ENCODE measurements around the gene ADAMTS16. TPM values are rescaled to one million over a fixed set of nuclear protein-coding genes. Genes with fewer than 3 reads are reported as not detected.

ADAMTS16 gene
- total RNA-seq, 1 experiment from 2014 or later = not detected

DNA sequence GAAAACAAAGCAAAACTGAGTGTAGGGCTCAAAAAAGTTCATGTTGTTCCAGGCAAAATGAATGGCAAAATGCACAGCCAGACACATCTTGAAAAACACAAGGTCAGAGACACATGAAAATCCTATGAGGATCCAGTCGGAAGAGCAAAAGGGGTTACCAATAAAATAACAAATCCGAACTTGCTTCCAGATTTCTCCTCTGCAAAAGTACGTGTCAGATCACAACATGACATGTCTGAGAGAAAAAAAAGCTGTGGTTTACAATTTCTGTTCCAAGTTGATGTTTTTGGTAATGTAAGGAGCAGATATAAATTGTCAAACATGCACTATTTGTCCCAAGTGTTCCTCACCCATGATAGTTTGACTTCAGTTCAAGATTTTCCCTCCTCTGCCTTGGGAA, 15.9 kb upstream of the ADAMTS16 start:
- Mint-ChIP-seq H3K4me3 (ENCODE audit: low read depth, unreplicated experiment) (no peak overlapping the region), H3K36me3 (ENCODE audit: insufficient read depth, unreplicated experiment) (no peaks in the 10 kb centered on the region), H3K27me3 (ENCODE audit: unreplicated experiment) (no peaks in the 10 kb centered on the region), H3K4me1 (ENCODE audit: low read depth, unreplicated experiment) (no peaks in the 10 kb centered on the region), H3K9me3 (ENCODE audit: low read depth, unreplicated experiment) (peaks cover 16% of the 10 kb centered on the region), H3K27ac (ENCODE audit: unreplicated experiment) (no peak overlapping the region)
- CTCF ChIA-PET = no interaction called here
- no peak for DNase-seq
- intact Hi-C loops (cut with micrococcal nuclease; ENCODE audit: unreplicated experiment) = no loop called here
- TF ChIP-seq, protein P1, sequence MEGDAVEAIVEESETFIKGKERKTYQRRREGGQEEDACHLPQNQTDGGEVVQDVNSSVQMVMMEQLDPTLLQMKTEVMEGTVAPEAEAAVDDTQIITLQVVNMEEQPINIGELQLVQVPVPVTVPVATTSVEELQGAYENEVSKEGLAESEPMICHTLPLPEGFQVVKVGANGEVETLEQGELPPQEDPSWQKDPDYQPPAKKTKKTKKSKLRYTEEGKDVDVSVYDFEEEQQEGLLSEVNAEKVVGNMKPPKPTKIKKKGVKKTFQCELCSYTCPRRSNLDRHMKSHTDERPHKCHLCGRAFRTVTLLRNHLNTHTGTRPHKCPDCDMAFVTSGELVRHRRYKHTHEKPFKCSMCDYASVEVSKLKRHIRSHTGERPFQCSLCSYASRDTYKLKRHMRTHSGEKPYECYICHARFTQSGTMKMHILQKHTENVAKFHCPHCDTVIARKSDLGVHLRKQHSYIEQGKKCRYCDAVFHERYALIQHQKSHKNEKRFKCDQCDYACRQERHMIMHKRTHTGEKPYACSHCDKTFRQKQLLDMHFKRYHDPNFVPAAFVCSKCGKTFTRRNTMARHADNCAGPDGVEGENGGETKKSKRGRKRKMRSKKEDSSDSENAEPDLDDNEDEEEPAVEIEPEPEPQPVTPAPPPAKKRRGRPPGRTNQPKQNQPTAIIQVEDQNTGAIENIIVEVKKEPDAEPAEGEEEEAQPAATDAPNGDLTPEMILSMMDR (IDR thresholded peaks at IDR 0.05; ENCODE audit: unreplicated experiment) = no peak
- no TSS peak for BruUV-seq (replicated peaks)

GRCh38 chr5:5126444-5126843, 13.7 kb upstream of the ADAMTS16 start:
- intact Hi-C loops (cut with micrococcal nuclease; ENCODE audit: unreplicated experiment) = no loop called here
- H3K27ac Mint-ChIP-seq (ENCODE audit: unreplicated experiment) = no peak overlapping the region

GRCh38 chr5:5128766-5129165, 11.4 kb upstream of the ADAMTS16 start:
- H3K36me3 Mint-ChIP-seq (ENCODE audit: insufficient read depth, unreplicated experiment) = no peaks in the 10 kb centered on the region
- intact Hi-C loops (cut with micrococcal nuclease; ENCODE audit: unreplicated experiment) = no loop called here
- H3K4me3 Mint-ChIP-seq (ENCODE audit: low read depth, unreplicated experiment) = no peak overlapping the region
- H3K27me3 Mint-ChIP-seq (ENCODE audit: unreplicated experiment) = no peaks in the 10 kb centered on the region
- no TSS peak for BruUV-seq (replicated peaks)
- DNase-seq = no peak
- TF ChIP-seq, protein P1 (IDR thresholded peaks at IDR 0.05; ENCODE audit: unreplicated experiment) = no peak
- CTCF ChIA-PET = no interaction called here
- no peak overlapping the region for H3K27ac Mint-ChIP-seq (ENCODE audit: unreplicated experiment)
- peaks cover 9% of the 10 kb centered on the region for H3K9me3 Mint-ChIP-seq (ENCODE audit: low read depth, unreplicated experiment)
- no peaks in the 10 kb centered on the region for H3K4me1 Mint-ChIP-seq (ENCODE audit: low read depth, unreplicated experiment)

More at GRCh38 chr5:5126444-5126843, 13.7 kb upstream of the ADAMTS16 start:
- Mint-ChIP-seq H3K36me3 (ENCODE audit: insufficient read depth, unreplicated experiment) (no peaks in the 10 kb centered on the region), H3K4me3 (ENCODE audit: low read depth, unreplicated experiment) (no peak overlapping the region), H3K9me3 (ENCODE audit: low read depth, unreplicated experiment) (peaks cover 11% of the 10 kb centered on the region), H3K27me3 (ENCODE audit: unreplicated experiment) (no peaks in the 10 kb centered on the region), H3K4me1 (ENCODE audit: low read depth, unreplicated experiment) (no peaks in the 10 kb centered on the region)
- no peak for DNase-seq
- TF ChIP-seq, protein P1 (IDR thresholded peaks at IDR 0.05; ENCODE audit: unreplicated experiment) = no peak
- BruUV-seq (replicated peaks) = no TSS peak
- CTCF ChIA-PET = no interaction called here

- CTCF ChIA-PET = no interaction called here
- Mint-ChIP-seq H3K4me1 (ENCODE audit: low read depth, unreplicated experiment) (no peaks in the 10 kb centered on the region), H3K4me3 (ENCODE audit: low read depth, unreplicated experiment) (no peak overlapping the region), H3K9me3 (ENCODE audit: low read depth, unreplicated experiment) (peaks cover 4% of the 10 kb centered on the region), H3K36me3 (ENCODE audit: insufficient read depth, unreplicated experiment) (no peaks in the 10 kb centered on the region), H3K27ac (ENCODE audit: unreplicated experiment) (no peak overlapping the region), H3K27me3 (ENCODE audit: unreplicated experiment) (no peaks in the 10 kb centered on the region)
- BruUV-seq (replicated peaks) = no TSS peak
- TF ChIP-seq, protein P1 (IDR thresholded peaks at IDR 0.05; ENCODE audit: unreplicated experiment) = no peak
- DNase-seq = no peak
- intact Hi-C loops (cut with micrococcal nuclease; ENCODE audit: unreplicated experiment) = no loop called here
These were observed 7.9 kb upstream of the ADAMTS16 start for GRCh38 chr5:5132234-5132633.
